Coronary artery (tissue), 2 donors: Measurements from ENCODE around the gene FLII.
A peak's percentile ranks its signal among the peaks of the same experiment; 100 is the strongest.
"Not testable (repeated sequence)": the region's sequence is repeated elsewhere in the genome, so short reads cannot be mapped to it uniquely, and the experiment has no call there.

Experiments used
- DNase-seq: peaks from one replicate; pipeline ENCODE4 v3.0.0-alpha.2; 2017; ENCODE audit warnings: low spot score
- H3K27ac ChIP-seq, 2 donors: fragments of 200-600 bp; sonication (generic); one replicate each; pipeline ENCODE4 v1.5.1; 2016 to 2019
- H3K4me3 ChIP-seq: fragments of 200-600 bp; sonication (generic); 2 replicates; pipeline ENCODE4 v1.5.1; 2016; ENCODE audit warnings: mild to moderate bottlenecking, moderate library complexity
- CTCF ChIP-seq: fragments of 200-600 bp; sonication (generic); IDR thresholded peaks from one replicate; pipeline ENCODE4 v1.5.1; 2019; ENCODE audit warnings: antibody characterized with exemption

FLII gene

DNA sequence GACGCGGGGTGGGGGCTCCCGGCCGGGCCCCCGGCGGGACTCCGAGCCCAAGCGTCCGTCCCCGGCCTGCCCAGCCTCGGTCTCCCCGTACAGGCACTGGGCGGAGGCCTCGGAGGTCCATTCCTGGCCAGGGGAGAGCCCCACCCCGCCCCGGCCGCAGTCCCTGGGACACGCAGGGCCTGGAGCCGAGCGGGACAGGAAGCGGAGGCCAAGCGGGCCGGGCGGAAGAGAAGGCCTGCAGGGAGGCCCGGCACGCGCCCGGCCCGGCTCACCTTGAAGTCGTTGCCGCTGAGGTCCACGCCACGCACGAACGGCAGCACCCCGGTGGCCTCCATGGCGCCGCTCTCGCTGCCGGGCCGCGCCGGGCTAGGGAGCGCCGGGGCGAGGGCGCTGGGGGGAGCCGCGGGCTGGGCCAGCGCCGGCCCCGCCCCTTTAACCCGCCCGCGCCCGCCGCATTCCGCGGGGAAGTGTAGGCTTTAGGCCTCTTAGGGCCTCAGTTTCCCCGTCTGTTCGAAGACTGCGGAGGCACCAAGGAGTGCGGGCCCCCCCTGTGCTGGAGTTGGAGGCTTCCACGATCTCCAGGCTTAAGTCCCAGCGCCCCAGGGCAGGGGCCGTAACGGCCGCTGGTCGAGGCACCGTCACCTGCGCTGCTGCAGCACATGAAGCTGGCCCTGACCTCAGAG is at the start of gene FLII:
TSS of gene FLII (minus strand) at position 383 of the 683 bp plus-strand sequence. CDS start at position 335, 48 bp downstream.
- no peak for TF ChIP-seq CTCF
- Histone ChIP-seq H3K27ac (peak within 1 kb of the TSS; percentile 83 to 100), H3K4me3 (peak within 1 kb of the TSS; percentile 100)
- no peak for DNase-seq

DNA sequence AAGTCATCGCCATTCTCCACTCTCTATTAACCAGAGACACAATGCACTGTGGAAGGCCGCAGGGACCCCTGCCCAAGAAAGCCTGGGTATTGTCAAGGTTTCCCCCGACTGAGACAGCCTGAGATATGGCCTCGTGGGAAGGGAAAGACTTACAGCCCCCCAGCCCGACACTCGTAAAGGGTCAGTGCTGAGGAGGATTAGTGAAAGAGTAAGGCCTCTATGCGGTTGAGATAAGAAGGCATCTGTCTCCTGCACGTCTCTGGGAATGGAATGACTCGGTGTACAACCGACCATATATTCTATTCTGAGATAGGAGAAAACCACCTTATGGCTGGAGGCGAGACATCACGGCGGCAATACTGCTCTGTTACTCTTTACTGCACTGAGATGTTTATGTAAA is 44.7 kb upstream of the FLII start:
- not testable (repeated sequence) for H3K4me3 ChIP-seq, H3K27ac ChIP-seq

DNA sequence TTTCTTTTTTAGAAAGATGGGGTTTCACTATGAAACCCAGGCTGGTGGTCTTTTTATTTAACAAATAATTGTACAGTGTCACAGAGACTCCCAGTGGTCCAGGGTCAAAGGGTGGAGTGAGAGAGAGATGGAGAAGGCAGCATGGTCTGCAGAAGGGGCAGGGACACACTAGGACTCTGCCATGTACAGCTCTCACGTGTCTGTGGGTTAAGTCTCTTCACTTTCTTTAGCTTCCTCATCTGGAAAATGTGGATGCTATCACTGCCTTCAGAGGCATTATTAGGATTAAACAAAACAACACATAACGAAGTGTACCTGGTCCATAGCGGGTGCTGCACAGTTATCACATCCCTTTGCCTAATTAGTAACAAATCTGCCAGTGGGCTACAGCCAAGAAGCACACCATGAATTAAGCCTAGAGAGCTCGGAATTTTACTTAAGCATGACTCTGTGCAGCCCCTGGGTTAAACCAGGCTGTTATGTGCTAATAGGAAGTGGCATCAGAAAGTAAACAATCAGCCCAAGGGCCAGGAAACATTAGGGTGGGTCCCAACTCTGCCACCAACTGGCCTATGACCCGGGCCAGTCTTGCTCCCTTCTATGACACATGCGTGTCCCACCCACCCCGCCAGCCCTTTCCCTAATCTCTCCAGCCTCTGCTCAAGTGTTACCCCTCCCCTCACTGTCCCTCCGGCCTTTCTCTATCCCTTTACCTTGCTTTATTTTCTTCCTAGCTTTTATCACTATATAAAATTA is 42.4 kb upstream of the FLII start:
- H3K27ac ChIP-seq = peak overlapping the region in 1 of 2 donors; percentile 22
- no peak for TF ChIP-seq CTCF
- no peak overlapping the region for H3K4me3 ChIP-seq
- no peak for DNase-seq

More for the DNA sequence above, 44.7 kb upstream of the FLII start:
- DNase-seq = not testable (repeated sequence)

DNA sequence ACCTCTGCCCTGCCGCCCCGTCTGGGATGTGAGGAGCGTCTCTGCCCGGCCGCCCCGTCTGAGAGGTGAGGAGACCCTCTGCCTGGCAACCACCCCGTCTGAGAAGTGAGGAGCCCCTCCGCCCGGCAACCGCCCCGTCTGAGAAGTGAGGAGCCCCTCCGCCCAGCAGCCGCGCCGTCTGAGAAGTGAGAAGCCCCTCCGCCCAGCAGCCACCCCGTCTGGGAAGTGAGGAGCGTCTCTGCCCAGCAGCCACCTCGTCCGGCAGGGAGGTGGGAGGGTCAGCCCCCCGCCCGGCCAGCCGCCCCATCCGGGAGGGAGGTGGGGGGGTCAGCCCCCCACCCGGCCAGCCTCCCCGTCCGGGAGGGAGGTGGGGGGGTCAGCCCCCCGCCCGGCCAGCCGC is 39.5 kb upstream of the FLII start:
- H3K4me3 ChIP-seq, DNase-seq, H3K27ac ChIP-seq: not testable (repeated sequence)

DNA sequence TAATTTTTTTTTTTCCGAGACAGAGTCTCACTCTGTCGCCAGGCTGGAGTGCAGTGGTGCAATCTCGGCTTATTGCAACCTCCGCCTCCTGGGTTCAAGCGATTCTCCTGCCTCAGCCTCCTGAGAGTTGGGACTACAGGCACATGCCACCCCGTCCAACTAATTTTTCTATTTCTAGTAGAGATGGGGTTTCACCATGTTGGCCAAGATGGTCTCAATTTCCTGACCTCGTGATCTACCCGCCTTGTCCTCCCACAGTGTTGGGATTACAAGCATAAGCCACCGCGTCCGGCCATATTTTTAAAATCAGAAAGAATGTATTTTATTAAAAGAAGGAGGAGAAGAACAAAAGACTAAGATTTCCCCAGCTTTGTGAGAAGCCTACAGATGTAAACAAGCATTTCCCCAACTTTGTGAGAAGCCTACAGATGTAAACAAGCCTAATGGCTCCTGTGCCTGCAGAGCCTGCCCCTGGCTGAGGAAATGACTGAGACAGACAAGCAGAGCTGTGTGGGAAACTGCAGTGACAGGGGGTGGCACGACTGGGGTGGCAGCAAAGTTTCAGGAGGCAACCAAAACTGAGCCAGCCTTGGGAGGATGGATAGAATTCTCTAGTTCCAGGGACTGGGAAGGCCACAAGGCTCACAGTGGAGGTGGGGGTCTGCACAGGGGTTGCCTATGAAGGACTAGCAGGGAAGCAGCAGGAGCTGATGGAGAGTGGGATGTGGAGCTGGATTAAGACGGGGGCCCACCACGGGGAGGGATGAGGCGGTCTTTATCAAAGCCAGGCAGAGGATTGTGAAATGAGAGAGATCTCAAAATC is 33.4 kb upstream of the FLII start:
- Histone ChIP-seq H3K4me3 (no peak overlapping the region), H3K27ac (no peak overlapping the region)
- TF ChIP-seq CTCF = no peak
- no peak for DNase-seq

DNA sequence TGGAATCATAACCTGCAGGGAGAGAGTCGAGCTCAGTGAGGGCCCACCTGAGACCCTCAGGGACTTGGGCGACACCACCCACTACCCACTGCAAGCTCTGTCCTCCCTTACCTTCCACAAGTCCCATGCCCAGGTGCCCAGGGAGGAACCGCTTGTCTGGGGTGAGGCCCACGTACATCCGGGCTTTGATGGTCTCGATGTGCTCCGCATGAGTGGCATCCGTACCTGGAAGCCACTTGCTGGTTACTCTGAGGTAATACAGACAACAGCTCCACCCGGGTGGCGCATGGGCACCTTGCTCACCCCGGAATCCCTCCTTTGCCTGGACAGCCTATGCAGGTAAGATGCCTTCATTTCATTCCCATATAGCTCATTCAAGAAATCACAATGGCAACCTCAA is 26.8 kb upstream of the FLII start:
- Histone ChIP-seq H3K27ac (no peak overlapping the region), H3K4me3 (no peak overlapping the region)
- DNase-seq = no peak
- no peak for TF ChIP-seq CTCF

DNA sequence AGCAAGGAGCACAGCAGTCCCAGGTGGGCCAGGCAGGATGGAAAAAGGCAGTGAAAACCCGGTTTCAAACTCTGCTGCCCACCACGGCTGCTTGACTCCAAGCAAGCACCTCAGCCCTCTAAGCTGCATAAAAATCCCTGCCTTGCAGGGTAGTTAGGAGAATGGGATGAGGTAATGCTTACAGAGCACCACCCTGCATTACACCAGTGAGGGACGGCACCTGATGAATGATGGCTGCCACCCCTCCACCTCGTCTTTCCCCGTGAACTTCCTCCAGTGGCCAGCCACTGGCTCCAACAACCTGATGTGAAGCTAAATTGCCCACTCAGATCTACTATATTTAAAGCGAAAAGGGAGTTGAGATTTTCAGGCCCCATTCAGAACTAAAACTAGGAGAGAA is 23.2 kb upstream of the FLII start:
- no peak for TF ChIP-seq CTCF
- DNase-seq = no peak
- no peak overlapping the region for H3K27ac ChIP-seq
- H3K4me3 ChIP-seq = no peak overlapping the region
